Choroid plexus epithelial cell (primary cell): ENCODE data around the gene PLCB1.

Experiments
- DNase-seq: peaks from one replicate; pipeline ENCODE4 v3.0.0-alpha.2; 2010; ENCODE audit warnings: low read depth
- H3K4me3 ChIP-seq: 2 replicates; pipeline ENCODE4 v1.5.1; 2011; ENCODE audit warnings: low read depth, mild to moderate bottlenecking, control low read depth, low read length, moderate library complexity
- TF ChIP-seq, protein P1 (sequence below): conservative IDR thresholded peaks from 2 replicates; pipeline ENCODE4 v1.5.1; 2011; ENCODE audit warnings: low read depth, mild to moderate bottlenecking, control low read depth, inconsistent platforms, low read length, moderate library complexity

Gene PLCB1

DNA sequence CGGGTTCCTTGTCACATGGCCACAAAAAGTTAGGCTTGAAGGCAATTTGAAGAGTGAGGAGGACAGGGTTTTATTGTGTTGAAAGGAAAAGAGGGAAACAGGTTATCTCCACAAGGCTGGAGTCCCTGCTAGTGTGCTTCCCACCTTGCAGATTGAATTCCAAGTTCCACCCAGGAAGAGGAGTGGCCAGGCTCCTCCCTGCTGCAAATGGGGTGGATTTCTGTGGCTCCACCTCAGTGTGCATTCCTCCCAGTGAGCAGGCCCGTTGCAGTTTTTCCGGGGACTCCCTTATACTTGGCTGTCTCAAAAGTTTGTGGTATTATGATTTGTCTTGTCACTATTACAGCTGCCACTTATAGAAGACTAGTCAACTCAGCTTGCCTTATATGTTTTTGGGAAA is 655.0 kb downstream of the PLCB1 start:
- TF ChIP-seq, protein P1, sequence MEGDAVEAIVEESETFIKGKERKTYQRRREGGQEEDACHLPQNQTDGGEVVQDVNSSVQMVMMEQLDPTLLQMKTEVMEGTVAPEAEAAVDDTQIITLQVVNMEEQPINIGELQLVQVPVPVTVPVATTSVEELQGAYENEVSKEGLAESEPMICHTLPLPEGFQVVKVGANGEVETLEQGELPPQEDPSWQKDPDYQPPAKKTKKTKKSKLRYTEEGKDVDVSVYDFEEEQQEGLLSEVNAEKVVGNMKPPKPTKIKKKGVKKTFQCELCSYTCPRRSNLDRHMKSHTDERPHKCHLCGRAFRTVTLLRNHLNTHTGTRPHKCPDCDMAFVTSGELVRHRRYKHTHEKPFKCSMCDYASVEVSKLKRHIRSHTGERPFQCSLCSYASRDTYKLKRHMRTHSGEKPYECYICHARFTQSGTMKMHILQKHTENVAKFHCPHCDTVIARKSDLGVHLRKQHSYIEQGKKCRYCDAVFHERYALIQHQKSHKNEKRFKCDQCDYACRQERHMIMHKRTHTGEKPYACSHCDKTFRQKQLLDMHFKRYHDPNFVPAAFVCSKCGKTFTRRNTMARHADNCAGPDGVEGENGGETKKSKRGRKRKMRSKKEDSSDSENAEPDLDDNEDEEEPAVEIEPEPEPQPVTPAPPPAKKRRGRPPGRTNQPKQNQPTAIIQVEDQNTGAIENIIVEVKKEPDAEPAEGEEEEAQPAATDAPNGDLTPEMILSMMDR = no peak
- DNase-seq = no peak
- H3K4me3 ChIP-seq = no peak overlapping the region

GRCh38 chr20:8788275-8788674 is 656.2 kb downstream of the PLCB1 start:
- no peak for DNase-seq
- TF ChIP-seq, protein P1 = no peak
- H3K4me3 ChIP-seq = no peak overlapping the region

DNA sequence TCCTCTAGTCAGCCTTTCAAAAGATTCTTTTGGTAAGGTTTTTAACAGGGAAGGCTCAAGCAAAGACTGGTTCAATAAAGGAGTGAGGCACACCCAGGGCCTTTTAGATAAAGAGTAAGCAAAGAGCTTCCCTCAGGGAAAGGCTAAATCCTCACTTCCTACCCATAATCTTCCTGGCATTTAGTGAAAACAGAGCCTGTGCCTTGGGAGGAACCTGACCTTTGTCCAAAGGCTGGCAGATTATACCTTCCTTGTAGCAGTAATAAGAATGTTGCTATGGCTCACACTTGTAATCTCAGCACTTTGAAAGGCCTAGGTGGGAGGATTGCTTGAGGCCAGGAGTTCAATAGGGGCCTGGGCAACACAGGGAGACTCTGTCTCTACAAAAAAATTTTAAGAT is 656.8 kb downstream of the PLCB1 start:
- H3K4me3 ChIP-seq = no peak overlapping the region
- TF ChIP-seq, protein P1 = no peak
- DNase-seq = no peak

- peak; percentile 74 for DNase-seq
- TF ChIP-seq, protein P1 = peak; percentile 96
Observed at GRCh38 chr20:8790442-8791074, 658.5 kb downstream of the PLCB1 start.

GRCh38 chr20:8795404-8795803 is 663.3 kb downstream of the PLCB1 start:
- H3K4me3 ChIP-seq = no peak overlapping the region
- DNase-seq = no peak
- TF ChIP-seq, protein P1 = no peak

More at GRCh38 chr20:8790442-8791074, 658.5 kb downstream of the PLCB1 start:
- no peak overlapping the region for H3K4me3 ChIP-seq

GRCh38 chr20:8796088-8796660 is 664.1 kb downstream of the PLCB1 start:
- TF ChIP-seq, protein P1 = no peak
- H3K4me3 ChIP-seq = no peak overlapping the region
- DNase-seq = no peak

GRCh38 chr20:8798505-8798904 is 666.4 kb downstream of the PLCB1 start:
- H3K4me3 ChIP-seq = no peak overlapping the region
- TF ChIP-seq, protein P1 = no peak
- peak; percentile 25 for DNase-seq
